Liver (tissue), 9 donors: ENCODE data around the gene TOP2A. TPM values are rescaled to one million over a fixed set of nuclear protein-coding genes. Genes with fewer than 3 reads are reported as not detected.
"Not testable (repeated sequence)": the region's sequence is repeated elsewhere in the genome, so short reads cannot be mapped to it uniquely, and the experiment has no call there.

Experiments used
- DNase-seq: peaks from one replicate; pipeline ENCODE4 v3.0.0-alpha.2; 2017; ENCODE audit warnings: low spot score
- H3K27ac ChIP-seq, 2 donors: one replicate each; pipeline ENCODE4 v1.7.0; 2013; ENCODE audit warnings: inconsistent platforms in 2 of 2, low read length in 2 of 2, control low read depth in 1 of 2, low read depth in 1 of 2, mild to moderate bottlenecking in 1 of 2
- H3K27me3 ChIP-seq, 4 donors: one replicate each; pipeline versions ENCODE4 v1.6.1 to v1.7.0; 2013; ENCODE audit warnings: low read length in 3 of 4, inconsistent platforms in 1 of 4, mild to moderate bottlenecking in 1 of 4, moderate library complexity in 1 of 4; ENCODE audit not compliant: control insufficient read depth in 4 of 4, insufficient read depth in 4 of 4
- H3K36me3 ChIP-seq, 4 donors: one replicate each; pipeline versions ENCODE4 v1.6.1 to v1.7.0; 2013; ENCODE audit warnings: low read length in 3 of 4, mild to moderate bottlenecking in 3 of 4, low read depth in 1 of 4, moderate library complexity in 1 of 4; ENCODE audit not compliant: control insufficient read depth in 4 of 4, insufficient read depth in 3 of 4
- H3K4me1 ChIP-seq, 4 donors: one replicate each; pipeline versions ENCODE4 v1.6.1 to v1.7.0; 2013; ENCODE audit warnings: low read length in 3 of 4, mild to moderate bottlenecking in 3 of 4, moderate library complexity in 1 of 4; ENCODE audit not compliant: control insufficient read depth in 4 of 4, insufficient read depth in 4 of 4
- H3K4me3 ChIP-seq, 3 donors: one replicate each; pipeline versions ENCODE4 v1.6.1 to v1.7.0; 2013; ENCODE audit warnings: low read length in 3 of 3, control low read depth in 1 of 3, low read depth in 1 of 3, mild to moderate bottlenecking in 1 of 3
- H3K9ac ChIP-seq, 2 donors: one replicate each; pipeline ENCODE4 v1.7.0; 2013; ENCODE audit warnings: low read length in 2 of 2, mild to moderate bottlenecking in 2 of 2, moderate library complexity in 2 of 2, control low read depth in 1 of 2, low read depth in 1 of 2
- H3K9me3 ChIP-seq, 4 donors: one replicate each; pipeline versions ENCODE4 v1.6.1 to v1.7.0; 2013; ENCODE audit warnings: low read length in 3 of 4; ENCODE audit not compliant: control insufficient read depth in 4 of 4
- ATF3 ChIP-seq: IDR thresholded peaks from 2 replicates; pipeline ENCODE4 v1.6.1; 2016; ENCODE audit warnings: antibody characterized with exemption
- GABPA ChIP-seq, 2 donors: IDR thresholded peaks in 1 of 2; conservative IDR thresholded peaks in 1 of 2; 2 replicates each; pipeline ENCODE4 v1.6.1; 2016; ENCODE audit warnings: antibody characterized with exemption in 2 of 2, mild to moderate bottlenecking in 1 of 2, moderate library complexity in 1 of 2
- NR2F2 ChIP-seq: IDR thresholded peaks from 2 replicates; pipeline ENCODE4 v1.6.1; 2016; ENCODE audit warnings: antibody characterized with exemption
- RAD21 ChIP-seq, 2 donors: IDR thresholded peaks; 2 replicates each; pipeline ENCODE4 v1.6.1; 2016; ENCODE audit warnings: antibody characterized with exemption in 2 of 2, mild to moderate bottlenecking in 2 of 2
- REST ChIP-seq: IDR thresholded peaks from 2 replicates; pipeline ENCODE4 v1.6.1; 2016; ENCODE audit warnings: antibody characterized with exemption, mild to moderate bottlenecking
- RXRA ChIP-seq, 2 donors: IDR thresholded peaks; 2 replicates each; pipeline ENCODE4 v1.6.1; 2017 to 2018; ENCODE audit warnings: antibody characterized with exemption in 2 of 2, mild to moderate bottlenecking in 1 of 2
- YY1 ChIP-seq: IDR thresholded peaks from 2 replicates; pipeline ENCODE4 v1.6.1; 2016; ENCODE audit warnings: antibody characterized with exemption, mild to moderate bottlenecking
- WGBS: extraction: QIAGEN DNeasy Blood & Tissue Kit; methylation state at CpG from one replicate; pipeline ENCODE4 v1.1.7; 2013; 5-methylcytosine and 5-hydroxymethylcytosine counted together
- polyA plus RNA-seq, 2 donors: library from polyadenylated mRNA; stranded (reverse) in 1 of 2; unstranded in 1 of 2; fragments of 200-250 nt in 1 of 2; fragments of >200 nt in 1 of 2; fragmentation: Nextera tagmentation in 1 of 2; extraction: Ambion mirVana in 1 of 2; gene quantifications; one replicate each; pipeline versions ENCODE4 v1.2.1 to v1.2.3, GENCODE V29; 2013 to 2015
- total RNA-seq, 2 donors: library from RNA; depleted of rRNA; stranded (reverse); fragments of >200 nt; gene quantifications; one replicate each; pipeline ENCODE4 v1.2.3, GENCODE V29; 2014
- TF ChIP-seq, protein P1 (sequence below): fragments of 150-350 bp; IDR thresholded peaks from 2 replicates; pipeline ENCODE4 v1.5.1; 2017; ENCODE audit warnings: improper control_type of control experiment, low read depth, low read length; ENCODE audit not compliant: missing input control
- donor health status: healthy.
- donor health status: healthy.
- donor health status: healthy.
- donor health status: healthy.
- donor health status: healthy.

TOP2A gene
- total and polyA plus RNA-seq, 4 donors, result 0.08 to 102 (median 3.6) TPM

DNA sequence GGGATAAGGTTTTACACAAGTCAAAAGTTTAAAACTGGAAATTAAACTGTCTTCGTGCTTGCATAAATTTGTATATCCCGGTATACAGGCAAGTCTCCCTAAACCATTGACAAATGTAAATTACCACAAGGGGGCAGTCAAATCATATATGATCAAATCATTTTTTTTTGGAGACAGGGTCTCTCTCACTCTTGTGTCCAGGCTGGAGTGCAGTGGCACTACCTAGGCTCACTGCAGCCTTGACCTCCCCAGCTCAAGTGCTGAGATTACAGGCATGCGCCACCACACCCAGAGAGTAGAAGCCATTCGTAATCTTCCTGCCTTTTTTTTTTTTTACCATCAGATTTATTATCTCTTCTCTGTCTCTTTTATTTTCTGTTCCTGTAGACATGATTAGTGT is 18.5 kb downstream of the TOP2A start:
- no peak overlapping the region for H3K4me3 ChIP-seq
- TF ChIP-seq RAD21 (IDR thresholded peaks at IDR 0.05) (peak; percentile 72 to 76), ATF3 (no peak), RXRA (IDR thresholded peaks at IDR 0.05) (no peak), NR2F2 (no peak)
- TF ChIP-seq, protein P1, sequence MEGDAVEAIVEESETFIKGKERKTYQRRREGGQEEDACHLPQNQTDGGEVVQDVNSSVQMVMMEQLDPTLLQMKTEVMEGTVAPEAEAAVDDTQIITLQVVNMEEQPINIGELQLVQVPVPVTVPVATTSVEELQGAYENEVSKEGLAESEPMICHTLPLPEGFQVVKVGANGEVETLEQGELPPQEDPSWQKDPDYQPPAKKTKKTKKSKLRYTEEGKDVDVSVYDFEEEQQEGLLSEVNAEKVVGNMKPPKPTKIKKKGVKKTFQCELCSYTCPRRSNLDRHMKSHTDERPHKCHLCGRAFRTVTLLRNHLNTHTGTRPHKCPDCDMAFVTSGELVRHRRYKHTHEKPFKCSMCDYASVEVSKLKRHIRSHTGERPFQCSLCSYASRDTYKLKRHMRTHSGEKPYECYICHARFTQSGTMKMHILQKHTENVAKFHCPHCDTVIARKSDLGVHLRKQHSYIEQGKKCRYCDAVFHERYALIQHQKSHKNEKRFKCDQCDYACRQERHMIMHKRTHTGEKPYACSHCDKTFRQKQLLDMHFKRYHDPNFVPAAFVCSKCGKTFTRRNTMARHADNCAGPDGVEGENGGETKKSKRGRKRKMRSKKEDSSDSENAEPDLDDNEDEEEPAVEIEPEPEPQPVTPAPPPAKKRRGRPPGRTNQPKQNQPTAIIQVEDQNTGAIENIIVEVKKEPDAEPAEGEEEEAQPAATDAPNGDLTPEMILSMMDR, result peak; percentile 50
- H3K9ac ChIP-seq, result no peak overlapping the region
- peaks cover 0 to 7% (median 3%) of the 10 kb centered on the region in 4 donors for H3K4me1 ChIP-seq
- H3K27me3 ChIP-seq, result no peaks in the 10 kb centered on the region
- WGBS, result 57% methylated on average over 4 of the region's 4 CpGs
- H3K36me3 ChIP-seq, result peaks cover 0 to 1% (median 0%) of the 10 kb centered on the region in 4 donors
- DNase-seq, result no peak
- no peak overlapping the region for H3K27ac ChIP-seq
- H3K9me3 ChIP-seq, result no peaks in the 10 kb centered on the region

GRCh38 chr17:40386555-40386954 is 31.1 kb downstream of the TOP2A start:
- H3K9ac ChIP-seq, H3K9me3 ChIP-seq, H3K4me1 ChIP-seq, H3K27ac ChIP-seq, H3K27me3 ChIP-seq, H3K4me3 ChIP-seq, H3K36me3 ChIP-seq, DNase-seq: not testable (repeated sequence)
- WGBS, result 97% methylated on average over 3 of the region's 3 CpGs

DNA sequence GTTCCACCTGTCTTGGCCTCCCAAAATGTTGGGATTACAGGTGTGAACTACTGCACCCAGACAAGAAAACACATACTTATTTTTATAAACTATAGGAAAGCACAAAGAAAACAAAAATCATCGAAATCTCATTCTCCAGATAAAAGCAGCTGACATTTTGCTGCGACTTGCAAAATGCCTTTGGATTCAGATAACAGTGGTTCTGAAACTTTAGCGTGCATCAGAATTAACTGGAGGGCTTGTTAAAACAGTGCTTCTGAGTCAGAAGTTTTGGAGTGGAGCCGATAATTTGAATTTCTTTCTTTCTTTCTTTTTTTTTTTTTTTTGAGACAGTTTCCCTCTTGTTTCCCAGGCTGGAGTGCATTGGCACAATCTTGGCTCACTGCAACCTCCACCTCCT is 35.4 kb downstream of the TOP2A start:
- H3K4me3 ChIP-seq, result no peak overlapping the region
- TF ChIP-seq GABPA (IDR thresholded peaks at IDR 0.05 in 1 of 2, conservative IDR thresholded peaks at IDR 0.05 in 1 of 2) (no peak), ATF3 (no peak), YY1 (no peak), REST (no peak), RXRA (IDR thresholded peaks at IDR 0.05) (no peak)
- H3K27me3 ChIP-seq, result no peaks in the 10 kb centered on the region
- no peak overlapping the region for H3K9ac ChIP-seq
- H3K27ac ChIP-seq, result no peak overlapping the region
- H3K36me3 ChIP-seq, result no peaks in the 10 kb centered on the region
- no peak for DNase-seq
- 92% methylated on average over 4 of the region's 4 CpGs for whole genome bisulfite sequencing
- H3K4me1 ChIP-seq, result no peaks in the 10 kb centered on the region
- no peaks in the 10 kb centered on the region for H3K9me3 ChIP-seq
